NCI-H524 treated with DMSO at 0.1 percent for 48 hours (cell line): ENCODE measurements around the gene ACAP2.
"Not testable (repeated sequence)": the region's sequence is repeated elsewhere in the genome, so short reads cannot be mapped to it uniquely, and the experiment has no call there.

Experiments used
- DNase-seq: peaks from one replicate; lab custom pipeline; 2025; lab: John Stamatoyannopoulos, UW

The ACAP2 gene, protein sequence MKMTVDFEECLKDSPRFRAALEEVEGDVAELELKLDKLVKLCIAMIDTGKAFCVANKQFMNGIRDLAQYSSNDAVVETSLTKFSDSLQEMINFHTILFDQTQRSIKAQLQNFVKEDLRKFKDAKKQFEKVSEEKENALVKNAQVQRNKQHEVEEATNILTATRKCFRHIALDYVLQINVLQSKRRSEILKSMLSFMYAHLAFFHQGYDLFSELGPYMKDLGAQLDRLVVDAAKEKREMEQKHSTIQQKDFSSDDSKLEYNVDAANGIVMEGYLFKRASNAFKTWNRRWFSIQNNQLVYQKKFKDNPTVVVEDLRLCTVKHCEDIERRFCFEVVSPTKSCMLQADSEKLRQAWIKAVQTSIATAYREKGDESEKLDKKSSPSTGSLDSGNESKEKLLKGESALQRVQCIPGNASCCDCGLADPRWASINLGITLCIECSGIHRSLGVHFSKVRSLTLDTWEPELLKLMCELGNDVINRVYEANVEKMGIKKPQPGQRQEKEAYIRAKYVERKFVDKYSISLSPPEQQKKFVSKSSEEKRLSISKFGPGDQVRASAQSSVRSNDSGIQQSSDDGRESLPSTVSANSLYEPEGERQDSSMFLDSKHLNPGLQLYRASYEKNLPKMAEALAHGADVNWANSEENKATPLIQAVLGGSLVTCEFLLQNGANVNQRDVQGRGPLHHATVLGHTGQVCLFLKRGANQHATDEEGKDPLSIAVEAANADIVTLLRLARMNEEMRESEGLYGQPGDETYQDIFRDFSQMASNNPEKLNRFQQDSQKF

DNA sequence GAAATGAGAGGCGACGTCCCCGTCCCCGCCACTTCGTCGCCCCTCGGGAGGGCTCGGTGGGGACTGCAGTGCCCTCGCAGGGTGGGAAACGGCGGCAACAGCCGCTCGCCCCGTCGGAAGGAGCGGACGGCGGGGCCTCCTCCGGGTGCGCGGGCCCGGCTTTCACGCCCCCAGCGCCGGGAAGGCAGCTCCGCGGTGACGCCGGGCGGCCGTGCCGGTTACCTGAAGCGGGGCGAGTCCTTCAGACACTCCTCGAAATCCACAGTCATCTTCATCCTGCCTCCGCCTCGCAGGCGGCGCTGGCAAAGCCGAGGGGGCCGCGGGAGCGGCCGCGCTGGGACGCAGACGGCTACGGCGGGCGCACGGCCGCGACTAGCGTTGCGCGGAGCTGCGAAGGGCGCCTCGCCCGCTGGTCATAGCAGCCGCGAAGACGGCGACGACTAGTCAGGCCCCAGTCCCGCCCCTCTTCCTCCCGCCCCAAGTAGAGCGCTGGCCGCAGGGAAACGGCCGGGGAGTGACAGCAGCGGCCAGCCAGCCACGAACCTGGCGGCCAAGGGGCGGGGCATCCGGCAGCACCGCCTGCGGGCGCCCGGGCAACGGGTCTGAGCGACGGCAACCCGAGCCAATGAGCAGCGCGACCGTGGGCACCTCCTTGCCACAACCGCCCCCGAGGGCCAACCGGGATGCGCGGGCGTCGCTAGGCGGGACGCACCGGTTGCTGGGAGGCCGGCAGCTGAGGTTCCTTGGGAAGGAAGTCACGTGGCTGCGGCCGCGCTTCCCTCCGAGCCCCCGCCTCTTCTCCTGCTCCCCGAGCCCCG is at the start of gene ACAP2:
Gene ACAP2, minus strand, starts transcription at position 448 of the 818 bp plus-strand sequence. Its CDS starts 173 bp downstream, at position 275.
- DNase-seq = peak; percentile 97

DNA sequence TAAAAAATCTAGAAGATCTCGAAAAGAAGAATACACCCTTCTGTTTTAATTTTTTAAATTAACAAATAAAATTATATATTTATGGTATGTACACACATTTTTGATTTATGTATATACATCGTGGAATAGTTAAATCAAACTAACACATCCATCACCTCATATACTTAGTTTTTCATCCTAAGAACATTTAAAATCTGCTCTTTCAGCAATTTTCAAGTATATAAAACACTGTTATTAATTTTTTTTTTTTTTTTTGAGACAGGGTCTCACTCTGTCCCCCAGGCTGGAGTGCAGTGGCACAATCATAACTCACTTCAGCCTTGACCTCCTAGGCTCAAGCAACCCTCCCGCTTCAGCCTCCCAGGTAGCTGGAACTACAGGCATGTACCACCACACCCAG is 32.8 kb upstream of the ACAP2 start:
- no peak for DNase-seq

DNA sequence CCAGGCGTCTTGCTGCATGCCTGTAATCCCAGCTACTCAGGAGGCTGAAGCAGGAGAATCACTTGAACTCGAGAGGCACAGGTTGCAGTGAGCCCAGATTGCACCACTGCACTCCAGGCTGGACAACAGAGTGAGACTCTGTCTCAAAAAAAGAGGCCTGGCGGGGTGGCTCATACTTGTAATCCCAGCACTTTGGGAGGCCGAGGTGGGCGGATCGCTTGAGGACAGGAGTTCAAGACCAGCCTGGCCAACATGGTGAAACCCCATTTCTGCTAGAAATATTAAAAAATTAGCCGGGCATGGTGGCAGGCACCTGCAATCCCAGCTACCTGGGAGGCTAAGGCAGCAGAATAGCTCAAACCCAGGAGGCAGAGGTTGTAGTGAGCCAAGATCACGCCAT is 32.3 kb upstream of the ACAP2 start:
- not testable (repeated sequence) for DNase-seq

DNA sequence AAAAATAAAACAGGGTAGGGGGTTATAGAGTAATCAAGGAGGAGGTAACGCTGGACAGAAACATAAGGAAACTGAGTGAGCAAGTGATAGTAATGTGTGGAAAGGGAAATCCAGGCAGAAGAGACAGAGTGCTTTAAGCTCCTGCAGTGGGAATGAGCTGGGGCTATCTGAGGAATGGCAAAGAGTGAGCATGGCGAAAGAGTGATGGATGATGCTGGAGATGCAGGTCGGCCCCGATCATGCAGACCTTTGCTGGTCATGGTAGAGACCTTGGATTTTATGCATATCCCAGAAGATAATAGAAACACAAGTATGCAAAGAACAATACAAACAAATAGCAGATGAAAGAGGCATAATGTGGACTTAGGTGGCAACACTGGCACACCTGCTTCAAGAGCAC is 26.0 kb upstream of the ACAP2 start:
- no peak for DNase-seq

DNA sequence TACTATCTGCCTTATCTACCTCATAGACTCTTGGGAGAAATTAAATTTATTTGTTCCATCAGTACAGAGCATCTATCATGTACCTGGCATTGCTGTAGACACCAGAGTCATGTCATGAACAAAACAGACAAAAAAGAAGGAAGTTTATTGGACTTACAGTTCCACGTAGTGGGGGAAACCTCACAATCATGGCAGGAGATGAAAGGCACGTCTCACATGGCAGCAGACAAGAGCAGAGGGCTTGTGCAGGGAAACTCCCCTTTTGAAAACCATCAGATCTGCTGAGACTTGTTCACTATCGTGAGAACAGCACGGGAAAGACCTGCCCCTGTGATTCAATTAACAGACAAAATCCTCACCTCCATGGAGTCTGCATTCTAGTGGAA is 25.6 kb upstream of the ACAP2 start:
- DNase-seq = no peak

DNA sequence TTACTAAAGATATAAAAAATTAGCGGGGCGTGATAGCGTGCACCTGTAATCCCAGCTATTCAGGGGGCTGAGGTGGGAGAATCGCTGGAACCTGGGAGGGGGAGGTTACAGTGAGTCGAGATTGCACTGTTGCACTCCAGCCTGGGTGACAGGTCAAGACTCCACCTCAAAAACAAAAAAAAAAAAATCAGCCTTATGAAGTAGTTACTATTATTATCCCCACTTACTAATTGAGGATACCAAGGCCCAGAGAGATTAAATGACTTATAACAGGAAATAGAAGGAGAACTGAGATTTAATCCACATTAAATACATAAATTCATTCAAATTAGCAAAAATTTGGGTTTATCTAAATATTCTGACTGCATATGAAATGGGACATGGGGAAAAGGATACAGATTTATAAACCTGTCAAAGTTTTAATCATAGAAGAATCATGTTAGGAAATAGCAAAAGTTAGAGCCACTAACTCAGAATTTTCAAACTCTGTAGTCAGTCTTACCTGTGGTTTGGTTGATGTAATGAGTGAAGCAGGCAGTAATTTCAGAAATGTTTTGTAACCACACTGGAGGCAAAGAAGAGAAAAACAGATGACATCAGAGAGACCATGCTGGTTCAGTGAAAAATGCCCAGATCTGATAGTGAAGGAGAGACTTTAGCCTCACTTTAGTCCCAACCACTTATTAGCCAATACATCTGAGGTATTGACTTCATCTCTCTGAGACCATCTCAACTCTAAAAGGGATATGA is 25.0 kb upstream of the ACAP2 start:
- DNase-seq = no peak

DNA sequence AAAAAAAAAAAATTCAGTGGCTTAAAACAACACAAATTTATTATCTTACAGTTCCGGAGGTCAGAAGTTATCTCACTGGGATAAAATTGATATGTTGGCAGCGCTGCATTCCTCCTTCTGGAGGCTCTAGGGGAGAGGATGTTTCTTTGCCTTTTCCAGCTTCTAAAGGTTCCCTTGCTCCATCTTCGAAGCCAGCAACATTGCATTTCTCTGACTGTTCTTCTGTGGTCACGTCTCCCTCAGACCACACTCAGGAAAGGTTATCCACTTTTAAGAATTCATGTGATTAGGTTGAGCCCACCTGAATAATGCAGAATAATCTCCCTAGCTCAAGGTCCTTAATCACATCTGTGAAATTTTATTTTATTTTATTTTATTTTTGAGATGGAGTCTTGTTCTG is 23.4 kb upstream of the ACAP2 start:
- DNase-seq = no peak

DNA sequence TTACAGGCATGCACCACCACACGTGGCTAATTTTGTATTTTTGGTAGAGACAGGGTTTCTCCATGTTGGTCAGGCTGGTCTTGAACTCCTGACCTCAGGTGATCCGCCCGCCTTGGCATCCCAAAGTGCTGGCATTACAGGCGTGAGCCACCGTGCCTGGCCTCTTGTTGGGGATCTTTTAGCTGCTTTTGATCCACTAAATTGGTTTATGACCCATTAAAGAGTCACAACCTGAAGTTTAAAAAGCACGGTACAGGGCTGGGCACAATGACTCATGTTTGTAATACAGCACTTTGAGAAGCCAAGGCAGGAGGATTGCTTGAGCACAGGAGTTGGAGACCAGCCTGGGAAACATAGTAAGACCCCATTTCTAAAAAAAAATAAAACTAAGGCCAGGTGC is 20.1 kb upstream of the ACAP2 start:
- not testable (repeated sequence) for DNase-seq

DNA sequence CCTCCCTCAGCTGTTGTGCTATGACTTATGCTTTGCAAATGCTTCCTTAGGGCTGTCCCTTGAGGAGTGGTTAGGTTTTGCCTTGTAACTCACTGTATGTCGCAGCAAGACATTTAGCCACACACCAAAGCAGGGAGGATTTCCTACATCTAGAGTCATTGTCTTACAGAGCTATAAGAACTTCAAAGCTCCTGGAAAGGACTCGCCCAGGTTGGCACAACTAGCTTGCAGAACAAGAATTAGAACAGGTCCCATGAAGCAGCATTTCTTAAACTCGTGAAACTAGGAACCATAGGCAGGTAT is 19.4 kb upstream of the ACAP2 start:
- DNase-seq = no peak

DNA sequence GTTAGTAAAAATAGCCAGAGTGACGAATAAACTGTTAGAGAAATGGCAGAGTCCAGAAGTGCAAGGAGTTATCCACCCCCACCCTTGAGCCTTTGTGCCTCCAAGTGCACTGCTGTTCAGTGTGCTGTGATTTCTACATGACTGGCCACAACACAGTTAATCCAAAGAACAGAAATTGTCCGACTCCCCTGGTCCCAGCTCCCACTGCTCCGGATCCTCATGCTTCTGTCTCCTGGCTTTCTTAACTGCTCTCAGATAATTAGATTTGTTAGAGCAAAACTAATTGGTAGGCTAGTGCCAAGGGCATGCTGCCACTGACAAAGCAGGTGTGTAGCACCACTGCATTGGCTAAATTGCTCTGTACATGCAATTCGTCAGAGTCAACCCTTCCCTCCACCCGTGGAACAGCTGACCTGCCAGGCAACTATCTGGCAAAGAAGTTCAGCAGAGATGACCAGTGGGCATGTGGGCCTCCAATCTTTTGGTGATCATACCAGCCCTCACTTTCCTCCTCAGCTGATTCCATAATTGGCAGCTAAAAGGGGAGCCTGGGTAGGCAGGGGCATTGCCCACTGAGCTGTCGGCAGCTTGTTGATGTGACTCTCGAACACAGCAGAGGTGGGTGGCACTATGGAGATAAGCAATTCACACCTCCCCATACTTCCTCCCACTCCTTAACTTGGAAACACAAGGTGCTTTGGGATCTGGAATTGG is 18.9 kb upstream of the ACAP2 start:
- no peak for DNase-seq

DNA sequence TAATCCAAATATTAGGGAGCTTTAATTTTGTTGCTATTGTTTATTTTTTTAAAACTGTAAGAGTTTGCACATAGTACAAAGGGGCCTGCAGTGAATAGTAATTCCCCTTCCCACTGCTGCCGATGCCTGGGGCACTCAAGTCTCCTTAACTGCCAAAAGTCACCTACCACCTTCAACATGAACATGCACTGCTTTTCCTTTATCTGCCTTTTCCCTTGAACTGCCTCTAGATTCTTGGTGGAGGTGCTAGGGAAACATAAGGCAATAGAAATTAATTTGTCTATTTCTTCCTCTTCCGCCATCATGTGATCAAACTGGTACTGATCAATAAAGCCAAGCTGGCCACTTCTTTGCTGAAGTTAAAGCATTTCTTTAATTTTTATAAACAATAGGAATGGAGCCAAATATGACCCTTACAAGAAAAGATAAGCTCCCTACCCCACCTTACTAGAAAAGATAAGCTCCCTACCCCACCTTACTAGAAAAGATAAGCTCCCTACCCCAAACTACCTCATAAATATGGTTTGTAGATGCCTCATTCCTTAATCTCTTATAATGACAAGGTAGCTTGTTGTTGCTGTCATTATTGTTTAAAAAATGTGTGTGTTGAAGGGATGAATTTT is 17.4 kb upstream of the ACAP2 start:
- no peak for DNase-seq

DNA sequence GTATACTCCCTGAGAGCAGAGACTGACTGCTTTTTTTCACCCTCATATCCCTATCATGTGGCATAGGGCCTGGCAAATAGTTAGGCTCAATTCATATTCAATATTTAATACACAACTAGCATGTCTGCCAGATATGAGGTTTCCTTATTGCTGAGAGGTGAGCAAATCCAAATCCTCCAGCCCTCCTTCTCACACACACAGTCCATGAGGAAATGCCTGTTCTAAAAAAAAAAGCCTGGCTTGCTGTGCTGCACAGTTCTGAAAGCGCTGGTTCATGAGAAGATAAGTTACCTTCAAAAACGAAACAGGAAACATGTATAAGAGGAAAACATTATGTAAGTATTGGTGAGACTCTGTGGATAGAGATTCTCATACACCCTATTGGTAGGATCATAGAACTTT is 15.5 kb upstream of the ACAP2 start:
- no peak for DNase-seq

DNA sequence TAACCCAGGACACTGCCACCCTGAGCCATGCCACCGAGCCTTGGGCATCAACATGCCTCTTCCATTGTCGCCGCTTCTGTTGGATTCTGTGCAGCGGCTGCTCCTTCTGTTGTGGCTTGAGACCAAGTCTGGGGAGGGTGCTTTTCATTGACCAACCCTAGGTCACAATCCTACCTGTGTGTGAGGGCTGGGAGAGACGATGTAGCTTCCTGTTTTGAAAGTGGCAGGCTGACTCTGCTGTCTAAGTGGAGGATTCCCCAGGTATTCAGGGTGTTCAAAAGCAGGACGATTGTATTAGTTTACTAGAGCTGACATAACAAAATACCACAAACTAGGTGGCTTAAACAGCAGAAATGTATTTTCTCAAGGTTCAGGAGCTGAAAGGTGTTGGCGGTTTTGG is 13.0 kb upstream of the ACAP2 start:
- no peak for DNase-seq

DNA sequence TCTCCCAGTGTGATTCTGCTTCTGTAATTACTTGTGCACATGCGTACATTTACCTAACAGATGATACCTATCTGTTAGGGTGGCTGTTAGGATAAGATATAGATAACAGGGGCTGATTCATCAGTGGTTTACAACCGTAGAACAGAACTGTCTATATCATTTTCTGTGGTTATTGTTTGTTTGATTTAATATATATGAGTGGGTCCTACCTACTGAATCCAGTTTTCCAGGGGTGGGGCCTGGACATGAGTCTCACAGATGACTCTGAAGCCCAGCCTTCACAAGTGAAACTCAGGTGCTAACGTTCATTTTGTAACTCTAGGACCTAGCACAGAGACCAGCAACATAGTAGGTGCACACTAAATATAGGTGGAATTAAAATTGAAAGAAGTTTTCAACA is 10.4 kb upstream of the ACAP2 start:
- DNase-seq = no peak

DNA sequence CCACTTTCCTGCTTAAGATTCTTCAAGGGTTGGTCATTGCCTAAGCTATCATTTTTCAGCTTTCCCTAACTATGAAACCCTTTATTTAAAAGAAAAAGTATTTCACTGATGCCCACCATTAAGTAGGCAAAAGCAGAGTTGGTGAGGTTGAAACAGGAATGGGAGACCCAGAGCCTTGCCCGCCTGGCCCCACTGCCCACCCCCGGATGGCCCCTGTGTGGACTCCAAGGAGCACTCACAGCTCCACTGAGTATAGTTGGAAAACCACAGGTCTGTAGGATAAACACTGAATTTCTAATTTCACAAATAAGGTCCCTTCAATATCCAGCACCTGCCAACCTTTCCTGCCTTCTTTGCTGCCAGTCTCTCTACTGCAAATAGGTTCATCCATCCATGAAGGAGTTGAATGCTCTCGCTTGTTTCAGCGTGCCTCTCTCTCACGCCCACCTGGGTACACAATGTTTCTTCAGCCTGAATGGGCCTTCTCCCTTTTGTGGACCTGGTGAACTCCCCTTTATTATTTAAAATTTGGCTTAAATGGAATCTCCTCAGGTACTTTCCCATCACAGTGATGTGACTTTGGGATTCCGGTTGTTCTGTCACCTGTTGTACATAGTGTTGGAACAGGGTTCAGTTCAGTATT is 8.7 kb upstream of the ACAP2 start:
- DNase-seq = no peak

DNA sequence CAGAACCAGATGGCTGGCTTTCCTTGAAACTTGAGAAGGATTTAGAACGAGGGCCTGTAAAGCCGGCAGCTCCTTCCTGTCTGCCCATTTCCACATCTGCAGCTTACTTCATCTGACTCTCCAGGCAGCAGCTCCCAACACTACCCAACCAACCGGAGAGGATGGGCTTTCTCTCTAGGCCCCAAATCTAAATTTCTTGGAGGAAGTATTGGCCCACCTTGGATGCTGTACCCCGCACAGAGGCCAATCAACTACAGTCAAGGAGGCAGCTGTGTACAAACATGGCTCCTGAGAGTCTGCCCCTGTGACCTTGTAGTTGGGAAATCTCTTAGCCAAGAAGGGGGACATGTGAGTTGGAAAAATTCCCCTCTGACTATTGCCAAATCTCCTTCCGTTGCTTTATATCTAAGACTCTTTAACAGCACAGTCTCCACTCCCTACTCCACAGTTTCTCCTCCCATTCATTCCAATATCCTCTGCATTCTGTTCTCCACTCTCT is 8.0 kb upstream of the ACAP2 start:
- DNase-seq = peak; percentile 95

DNA sequence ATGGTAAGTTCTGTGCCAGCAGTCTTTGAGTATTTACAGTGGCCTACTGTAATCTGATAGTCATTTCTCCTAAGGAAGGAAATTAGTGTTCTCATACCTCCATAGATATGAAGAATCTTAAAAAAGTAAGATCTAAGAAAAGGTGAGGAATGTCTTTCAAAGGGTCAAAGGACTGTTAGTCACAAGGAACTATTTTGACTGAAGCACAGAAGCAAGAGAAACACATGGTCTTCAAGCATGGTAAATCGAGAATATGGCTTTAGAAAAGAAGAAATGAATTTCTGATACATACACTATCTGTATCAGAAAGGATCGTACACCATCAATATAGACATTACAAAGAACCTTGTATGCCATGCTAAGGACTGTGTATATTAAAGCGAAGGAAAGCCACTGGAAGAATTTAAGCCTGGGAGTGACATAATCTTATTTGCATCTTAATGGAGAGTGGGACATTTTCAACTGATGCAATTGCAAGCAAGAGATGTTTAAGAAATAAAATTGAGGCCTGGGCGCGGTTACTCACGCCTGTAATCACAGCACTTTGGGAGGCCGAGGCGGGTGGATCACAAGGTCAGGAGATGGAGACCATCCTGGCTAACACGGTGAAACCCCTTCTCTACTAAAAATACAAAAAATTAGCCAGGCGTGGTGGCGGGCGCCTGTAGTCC is 5.5 kb upstream of the ACAP2 start:
- no peak for DNase-seq

DNA sequence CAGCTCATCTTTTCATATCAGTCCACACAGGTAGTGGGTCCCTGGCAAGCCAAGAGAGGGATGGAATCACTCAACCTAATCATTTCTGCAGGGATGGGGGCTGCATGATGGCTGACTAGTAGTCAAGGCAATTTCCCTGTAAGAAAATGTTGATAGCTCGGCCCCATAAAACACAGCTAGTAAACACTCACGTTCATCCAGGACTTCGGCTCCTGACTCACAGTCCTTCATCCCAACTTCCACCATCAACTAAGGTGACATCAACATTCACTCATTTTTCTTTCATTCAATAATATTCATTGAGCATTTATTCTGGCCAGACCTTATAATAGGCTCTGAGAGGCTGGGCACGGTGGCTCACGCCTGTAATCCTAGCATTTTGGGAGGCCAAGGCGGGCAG is 4.4 kb upstream of the ACAP2 start:
- no peak for DNase-seq

DNA sequence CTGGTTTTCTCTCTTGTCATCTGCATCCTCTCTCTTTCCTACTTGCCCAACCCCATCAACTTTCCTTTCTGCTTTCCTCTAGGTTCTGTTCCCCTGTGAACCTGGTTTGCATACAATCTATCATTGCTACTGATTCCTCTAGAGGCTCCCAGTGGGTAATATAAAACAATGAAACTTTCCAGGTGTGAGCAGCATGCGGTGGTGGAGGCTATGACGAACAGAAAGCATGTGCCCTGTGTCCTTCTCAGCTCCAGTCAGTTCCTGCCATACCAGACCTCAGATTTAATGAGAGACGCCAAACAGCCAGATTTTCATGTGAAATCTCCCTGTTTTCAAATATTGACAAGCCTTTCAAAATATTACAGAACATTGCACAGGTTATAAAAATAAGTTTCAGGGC is 3.5 kb upstream of the ACAP2 start:
- DNase-seq = no peak

DNA sequence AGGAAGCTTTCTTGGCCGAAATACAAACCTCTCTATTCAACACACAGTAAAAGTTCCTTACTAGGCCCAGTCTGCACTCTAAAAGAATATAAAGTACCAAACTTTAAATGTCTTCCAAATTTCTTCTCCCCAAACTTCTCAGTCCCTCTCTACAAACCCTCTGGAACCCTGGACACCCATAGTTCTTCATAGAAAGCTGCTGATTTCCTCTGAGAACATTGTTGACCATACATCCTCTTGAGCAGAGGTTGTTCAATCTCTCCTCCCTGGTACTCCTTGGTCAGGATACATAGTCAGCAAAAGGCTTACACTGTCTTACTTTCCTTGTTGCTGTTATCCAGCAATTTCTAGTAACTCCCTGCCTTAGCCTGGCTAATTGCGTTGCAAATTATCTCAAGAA is 3.1 kb upstream of the ACAP2 start:
- DNase-seq = no peak
